Hematopoietic multipotent progenitor cell treated with erythropoietin and hydrocortisone succinate and interleukin-3 and kit ligand, for 4 days (in vitro differentiated cells): ENCODE measurements around the gene KRT79.

Experiments
- DNase-seq: peaks from one replicate; pipeline ENCODE4 v3.0.0-alpha.2; 2015

KRT79 gene

DNA sequence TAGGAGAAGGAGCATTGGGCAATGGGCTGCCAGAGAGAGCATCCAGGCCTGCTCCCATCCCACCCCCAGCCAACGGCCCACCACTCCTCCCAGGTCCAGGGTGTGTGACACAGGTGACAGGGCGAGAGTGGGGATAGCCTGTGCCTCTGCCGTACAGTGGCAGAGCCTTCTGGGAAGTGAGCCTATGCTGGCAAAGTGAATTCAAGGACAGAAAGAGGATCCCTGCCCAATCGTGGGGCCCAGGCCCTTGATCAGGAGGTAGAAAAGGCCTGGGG, 553 bp upstream of the KRT79 start:
- DNase-seq = no peak

DNA sequence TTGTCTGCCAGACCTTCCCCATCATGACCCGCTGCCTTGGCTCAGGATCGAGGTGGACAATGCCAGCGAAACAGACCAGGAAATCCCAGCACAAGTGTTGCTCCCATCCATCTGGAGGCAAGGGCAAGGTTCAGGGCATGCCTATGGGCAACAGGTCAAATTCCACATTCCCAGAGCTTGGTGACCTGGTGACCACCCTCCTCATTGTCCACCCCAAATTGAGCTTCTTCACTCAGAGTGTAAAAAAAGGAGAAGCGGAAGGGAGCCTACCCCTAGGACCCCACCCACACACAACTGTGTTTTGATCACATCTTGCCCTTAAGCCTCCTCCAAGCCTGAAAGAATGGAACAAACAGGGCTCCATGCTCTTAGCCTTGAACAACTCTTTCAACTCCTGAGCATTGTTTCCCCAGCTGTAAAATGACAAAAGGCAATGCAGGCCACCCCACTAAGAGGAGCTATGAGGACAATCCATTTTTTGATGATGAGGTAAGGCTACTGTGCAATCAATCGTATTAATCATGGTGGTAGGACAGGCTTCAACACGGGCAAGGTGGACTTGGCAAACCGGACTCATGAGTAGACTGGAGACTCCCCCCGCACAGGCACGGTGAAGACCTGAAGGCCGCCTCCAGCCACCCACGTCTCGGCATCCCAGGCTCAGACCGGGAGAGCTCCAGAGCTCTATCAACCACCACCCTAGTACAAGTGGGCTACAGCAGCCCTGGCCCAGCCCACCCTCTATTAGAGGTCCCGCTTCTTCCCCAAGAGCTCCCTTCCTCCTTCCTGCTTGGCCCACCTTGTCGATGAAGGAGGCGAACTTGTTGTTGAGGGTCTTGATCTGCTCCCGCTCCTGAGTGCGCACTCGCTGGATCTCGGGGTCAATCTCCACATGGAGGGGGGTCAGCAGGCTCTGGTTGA, 866 bp downstream of the KRT79 start:
- no peak for DNase-seq

DNA sequence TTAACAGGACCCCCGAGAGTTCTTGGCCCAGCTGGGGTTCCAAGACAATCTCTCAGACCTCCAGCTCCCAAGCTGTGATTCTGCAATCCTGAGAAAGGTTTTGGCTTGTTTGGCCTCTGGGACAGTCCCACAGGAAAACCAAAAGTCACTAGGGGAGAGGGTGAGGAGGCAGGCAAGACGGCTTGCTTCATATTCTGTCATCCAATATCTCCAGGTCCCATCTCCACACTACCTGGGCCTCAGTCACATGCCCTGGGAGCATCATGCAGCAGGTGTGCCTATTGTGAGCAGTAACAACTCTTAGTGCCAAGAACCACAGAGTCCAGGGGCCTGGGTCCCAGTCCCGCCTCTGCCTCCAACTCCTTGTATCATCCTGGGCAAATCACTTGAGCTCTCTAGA, 1.7 kb downstream of the KRT79 start:
- DNase-seq = no peak

DNA sequence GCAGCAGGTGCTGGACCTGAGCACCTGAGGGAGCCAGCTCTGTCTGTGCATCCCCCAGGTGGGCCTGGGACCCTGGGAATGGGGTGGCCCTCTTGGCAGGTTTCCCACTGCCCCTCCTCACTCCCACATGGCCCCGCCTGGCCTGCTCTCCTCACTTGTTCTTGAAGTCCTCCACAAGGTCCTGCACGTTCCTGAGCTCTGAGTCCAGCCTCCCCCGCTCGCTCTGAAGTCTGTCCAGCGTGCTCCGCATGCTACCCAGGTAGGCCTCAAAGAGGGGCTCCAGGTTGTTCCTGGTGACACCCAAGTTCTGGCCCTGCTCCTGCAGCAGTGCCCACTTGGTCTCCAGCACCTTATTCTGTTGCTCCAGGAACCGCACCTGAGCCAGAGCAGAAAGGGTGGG, 2.9 kb downstream of the KRT79 start:
- no peak for DNase-seq

DNA sequence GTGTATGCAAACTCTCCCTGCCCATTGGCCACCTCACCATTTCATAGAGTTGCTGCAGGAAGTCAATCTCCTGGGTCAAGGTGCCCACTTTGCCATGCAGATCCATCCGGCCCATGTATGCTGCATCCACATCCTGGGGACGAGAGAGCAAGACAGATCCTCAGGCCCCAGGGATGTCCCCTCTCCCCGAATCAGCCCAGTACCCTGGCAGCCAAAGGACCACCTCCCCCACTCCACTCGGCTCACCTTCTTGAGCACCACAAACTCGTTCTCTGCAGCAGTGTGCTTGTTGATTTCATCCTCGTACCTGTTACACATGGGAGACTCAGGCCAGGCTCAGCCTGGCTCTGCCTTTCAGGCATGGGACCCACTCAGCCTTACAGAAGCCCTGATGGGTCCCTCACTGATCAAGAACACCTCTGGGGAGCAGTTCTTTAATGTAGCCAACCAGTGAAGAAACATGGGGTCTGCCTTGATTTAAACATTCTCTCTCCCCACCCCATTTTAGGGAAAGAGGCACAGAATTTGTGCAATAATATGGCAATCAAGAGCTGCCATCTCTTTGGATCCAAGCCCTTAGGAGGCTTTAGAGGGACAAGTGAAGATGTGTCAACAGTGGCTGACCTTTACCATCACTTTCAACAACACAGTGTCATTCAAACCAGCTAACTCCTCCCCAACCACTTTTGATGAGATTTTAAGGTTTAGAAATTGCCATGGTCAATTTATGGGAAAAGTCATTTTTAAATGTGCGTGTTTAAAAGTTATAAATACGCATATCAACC, 3.9 kb downstream of the KRT79 start:
- DNase-seq = no peak

DNA sequence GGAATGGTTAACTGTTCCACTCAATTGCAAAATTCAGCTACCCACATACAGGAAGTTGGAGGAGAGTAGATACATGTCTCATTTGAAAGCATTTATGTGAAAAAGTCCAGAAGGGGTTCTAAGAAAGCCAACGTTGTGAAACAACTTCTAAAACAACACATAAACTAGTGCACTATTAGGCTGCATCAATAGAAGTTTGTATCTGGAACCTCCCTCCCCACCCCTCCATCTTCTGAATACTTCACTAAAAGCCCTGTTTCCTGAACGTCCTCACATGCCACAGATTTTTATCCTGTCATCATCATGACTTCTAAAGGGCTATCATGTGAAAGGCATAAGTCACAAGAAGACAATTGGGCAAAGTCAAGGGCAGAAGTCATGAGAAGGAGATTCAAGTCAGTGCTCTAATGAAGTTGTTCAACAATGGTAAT, 5.5 kb downstream of the KRT79 start:
- DNase-seq = peak; percentile 27

DNA sequence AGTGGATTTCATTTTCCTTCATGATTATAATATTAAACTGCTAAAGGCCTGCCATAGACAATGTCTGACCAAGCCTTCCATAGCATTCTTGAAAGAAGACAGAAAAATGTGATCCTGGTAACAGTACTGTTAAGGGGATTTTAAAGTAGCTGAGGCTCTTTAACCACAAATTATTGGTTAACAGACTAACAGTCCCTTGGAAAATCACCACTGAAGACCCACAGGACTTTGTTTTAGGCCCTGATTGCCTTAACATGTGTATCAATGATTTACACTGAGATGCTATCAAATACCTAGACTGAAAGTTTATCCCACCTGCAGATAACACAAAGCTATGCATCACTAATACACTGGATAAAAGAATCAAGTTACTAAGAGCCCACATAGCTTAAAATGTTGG, 6.0 kb downstream of the KRT79 start:
- no peak for DNase-seq

DNA sequence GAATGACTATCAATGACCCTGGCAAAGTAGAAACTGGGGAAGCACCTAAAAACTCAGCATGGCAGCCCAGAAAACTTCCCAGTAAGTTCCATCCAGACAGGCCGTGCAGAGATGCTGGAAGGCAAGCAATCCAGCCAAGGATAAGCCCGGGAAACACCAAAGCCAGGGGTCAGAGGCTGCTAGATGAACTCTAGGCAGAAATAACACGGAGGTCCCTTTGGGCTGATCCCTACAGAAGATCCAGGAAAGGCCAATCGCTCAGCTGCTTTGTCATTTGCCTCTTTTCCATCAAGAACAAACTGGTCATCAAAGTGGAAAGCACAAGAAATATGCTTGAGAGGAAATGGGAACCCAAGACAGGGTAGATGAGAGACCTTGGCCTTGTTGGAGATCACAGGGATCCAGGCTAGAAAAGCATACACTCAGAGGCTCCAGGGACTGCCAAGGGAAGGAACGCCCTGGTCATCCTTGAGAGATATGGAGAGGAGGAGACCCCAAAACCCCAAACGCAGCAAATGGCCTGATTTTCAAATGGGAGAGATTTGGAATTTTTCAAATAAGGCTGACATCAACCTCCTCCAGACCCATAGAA, 6.5 kb downstream of the KRT79 start:
- DNase-seq = no peak

DNA sequence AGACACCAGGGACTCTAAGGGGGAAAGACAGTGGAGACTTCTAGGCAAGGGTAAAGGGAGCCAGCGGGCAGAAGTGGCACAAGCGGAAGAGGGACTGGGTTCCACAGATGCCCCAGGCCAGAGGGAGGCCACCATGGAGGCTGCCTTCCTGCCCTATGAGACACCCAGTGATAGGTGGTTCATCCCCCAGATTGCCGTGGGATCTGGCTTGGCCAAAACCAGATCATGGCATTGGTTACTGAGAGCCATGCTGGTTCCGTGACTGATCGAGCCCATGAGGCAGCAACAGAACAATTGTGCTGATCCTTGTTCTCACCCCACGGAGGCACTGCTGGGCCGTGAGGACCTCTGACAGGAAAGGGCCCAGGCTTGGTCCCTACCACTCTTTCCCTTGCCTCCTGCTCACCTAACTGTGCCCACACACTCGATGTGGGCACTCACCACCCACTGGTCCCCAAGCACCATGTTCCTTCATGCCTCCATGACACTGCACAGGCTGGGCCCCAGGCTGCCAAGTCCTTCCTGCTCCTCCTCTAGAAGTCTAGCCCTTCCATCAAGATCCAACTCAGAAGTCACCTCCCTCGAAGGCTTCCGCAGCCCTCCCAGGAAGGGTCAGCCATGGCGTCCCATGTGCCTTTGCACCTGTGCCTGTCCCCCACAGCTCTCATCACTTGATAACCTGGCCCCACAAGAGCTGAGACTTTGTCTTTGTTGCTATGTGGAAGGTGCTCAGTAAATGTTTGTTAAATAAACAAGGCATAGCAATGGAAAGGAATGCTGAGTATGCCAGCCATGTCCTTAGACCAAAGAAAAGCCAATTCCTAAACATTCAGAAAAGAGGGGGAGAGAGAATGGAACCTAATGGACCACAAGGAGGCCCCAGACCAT, 7.3 kb downstream of the KRT79 start:
- DNase-seq = no peak

DNA sequence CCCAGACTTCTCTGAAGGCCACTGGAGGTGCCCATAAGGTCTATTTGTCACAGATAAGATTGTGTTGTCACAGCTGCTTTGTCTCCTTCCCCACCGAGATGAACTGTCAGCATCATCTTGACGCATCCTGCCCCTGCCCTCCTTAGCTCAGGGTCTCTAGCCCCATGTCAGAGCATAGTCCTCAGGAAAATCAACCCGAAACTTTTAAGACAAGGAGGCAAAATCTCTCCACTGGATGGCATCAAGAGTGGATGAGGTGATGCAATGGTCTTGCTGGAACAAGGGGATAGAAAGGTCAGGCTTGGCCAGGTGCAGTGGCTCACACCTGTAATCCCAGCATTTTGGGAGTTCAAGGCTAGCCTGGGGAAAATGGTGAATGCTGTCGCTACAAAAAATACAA, 8.2 kb downstream of the KRT79 start:
- no peak for DNase-seq

DNA sequence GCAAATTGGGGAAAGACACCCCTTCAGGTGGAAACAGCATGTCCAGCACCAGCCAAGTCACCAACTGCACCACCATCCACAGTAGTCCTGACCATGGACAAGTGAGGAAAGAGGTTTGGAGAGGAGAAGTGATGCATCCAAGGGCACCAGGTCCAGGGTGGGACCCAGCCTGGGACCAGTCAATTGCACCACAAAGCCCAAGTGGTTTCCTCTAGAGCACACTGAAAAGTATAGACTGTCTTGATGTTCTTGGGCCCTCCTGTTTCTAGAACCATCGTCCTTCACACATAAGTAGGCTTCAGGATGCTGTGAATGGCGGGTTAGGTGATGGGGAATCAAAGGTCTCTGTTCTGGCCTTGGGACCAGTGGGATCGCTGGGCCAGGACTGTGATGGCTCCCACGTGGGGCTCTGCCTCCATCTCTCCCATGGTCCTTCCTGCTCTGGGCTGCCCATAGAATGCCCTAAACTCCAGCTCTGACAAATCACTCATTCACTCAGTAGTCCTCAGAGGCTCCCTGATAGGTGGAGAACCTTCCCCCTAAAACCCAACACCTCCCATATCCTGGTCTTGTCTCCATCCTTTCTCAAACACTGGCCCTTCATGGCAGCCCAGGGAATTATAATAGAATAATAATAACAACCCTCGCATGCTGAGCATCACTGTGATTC, 9.2 kb downstream of the KRT79 start:
- DNase-seq = no peak

DNA sequence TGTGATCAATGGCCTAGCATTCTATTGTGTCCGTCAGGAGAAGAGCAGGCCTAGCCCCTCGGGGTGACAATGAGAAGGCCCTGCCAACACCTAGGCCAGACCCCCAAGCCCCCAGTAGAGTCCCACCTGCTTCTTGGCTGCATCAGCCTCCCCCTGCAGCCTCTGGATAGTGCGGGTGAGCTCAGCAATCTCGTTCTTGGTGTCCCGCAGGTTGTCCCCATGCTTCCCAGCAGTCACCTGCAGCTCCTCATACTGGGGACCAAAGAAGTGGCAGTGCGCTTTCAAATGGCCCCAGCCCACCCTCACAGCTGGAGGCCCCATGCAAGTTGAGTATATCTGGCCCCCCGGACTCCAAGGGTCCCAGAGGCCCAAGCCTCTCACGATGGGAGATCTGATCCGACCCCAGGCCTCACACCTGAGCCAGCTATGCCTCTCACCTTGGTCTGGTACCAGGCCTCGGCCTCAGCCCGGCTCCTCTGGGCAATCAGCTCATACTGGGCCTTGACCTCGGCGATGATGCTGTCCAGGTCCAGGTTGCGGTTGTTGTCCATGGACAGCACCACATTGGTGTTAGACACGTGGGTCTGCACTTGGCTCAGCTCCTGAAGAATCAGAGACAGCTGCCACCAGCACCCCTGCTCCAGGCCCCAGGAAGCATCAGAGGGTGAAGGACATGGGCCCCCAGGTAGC, 10.2 kb downstream of the KRT79 start:
- no peak for DNase-seq

DNA sequence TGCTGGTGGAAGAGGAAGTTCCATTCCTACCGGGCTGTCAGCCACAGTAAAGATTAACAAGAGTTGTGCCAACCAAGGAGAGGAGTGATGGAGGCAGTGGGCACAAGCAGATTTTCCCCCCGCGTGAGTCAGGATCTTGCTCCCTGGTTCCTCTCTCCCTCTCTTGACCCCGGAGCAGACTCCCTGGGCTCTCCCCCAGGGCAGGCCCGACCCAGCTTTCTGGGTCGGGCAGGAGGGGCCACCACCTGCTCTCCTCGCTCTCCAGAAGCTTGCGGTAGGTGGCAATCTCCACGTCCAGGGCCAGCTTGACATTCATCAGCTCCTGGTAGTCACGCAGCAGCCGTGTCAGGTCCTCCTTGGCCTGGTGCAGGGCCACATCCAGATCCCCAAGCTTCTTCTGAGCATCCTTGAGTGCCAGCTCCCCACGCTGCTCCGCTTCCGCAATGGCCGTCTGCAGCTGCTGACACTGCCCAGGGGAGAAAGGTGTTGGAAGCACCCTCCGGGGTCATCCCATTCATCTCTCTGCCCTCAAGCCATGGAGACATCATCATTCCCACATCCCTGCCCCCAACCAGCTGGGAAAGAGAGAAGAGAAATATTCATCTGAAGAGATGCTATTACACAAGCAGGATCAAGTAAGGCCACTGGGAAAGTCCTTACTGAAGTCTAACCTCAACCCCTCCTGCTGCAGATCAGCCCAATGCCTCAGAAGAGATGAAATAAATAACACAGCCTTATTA, 11.2 kb downstream of the KRT79 start:
- DNase-seq = no peak

DNA sequence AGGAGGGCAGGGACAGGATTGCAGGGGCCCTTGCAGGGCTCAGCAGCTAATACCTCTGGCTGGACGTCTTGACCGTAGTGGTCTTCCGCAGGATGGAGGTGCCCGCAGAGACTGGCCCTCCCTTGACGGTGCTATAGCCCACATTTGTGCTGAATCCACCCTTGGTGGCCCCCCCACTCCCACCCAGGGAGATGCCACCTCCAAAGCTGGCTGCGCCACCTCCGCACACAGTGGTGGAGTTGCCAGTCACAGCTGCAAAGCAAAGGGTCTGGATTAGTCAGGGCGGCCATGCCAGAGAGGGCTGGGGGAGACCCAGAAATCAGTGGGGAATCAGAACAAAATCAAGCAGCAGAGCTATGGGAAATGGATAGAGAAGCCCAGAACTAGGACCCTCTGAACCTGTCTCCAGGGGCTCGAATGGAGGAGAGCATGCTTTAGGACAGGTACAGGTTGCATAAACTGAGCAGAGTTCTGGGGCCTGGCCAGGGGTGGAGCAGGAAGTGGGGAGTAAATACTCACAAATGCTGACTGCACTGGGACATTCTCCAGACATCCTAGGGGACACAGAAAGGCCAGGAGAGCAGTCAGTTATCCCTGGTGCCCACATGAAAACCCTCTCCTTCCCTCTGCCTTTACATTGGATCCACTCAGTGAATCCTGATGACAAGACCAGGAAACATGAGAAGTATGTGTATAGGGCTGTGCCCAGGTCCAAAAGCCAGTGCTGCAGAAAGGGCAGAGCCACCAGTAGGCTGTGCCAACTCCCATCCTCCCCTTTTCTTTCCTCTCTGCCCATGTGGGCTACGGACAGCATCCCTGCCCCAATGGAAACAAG, 12.1 kb downstream of the KRT79 start:
- DNase-seq = no peak

DNA sequence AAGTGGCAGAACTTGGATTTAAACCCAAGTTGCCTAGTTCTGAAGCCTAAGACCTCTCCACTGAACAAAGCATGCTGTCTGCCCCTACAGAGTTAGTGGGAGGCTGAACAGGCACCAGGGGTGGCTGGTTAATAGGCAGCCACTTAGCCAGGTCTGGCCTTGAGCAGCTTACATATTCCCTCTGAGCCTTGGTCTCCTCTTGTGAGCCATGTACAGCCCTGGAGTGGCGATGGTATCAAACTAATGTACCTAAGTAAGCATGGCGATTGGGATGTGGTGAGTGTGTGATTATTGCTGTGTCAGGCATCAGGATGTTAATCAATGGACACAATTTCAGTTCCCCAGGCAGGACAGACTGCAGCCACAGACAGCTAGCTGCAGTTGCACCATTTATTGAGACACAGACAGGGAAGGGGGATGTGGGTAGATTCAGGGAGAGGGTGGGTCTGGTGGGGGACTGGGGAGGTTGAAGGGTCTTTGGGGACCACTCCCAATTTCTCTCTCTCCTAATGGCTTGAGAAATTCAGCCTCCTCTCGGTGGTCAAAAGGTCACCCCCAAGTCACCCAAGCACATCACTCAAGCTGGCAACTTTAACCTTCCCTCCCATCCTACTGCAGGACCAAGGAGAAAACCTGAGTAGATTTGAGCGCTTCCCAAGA, 12.9 kb downstream of the KRT79 start:
- no peak for DNase-seq

DNA sequence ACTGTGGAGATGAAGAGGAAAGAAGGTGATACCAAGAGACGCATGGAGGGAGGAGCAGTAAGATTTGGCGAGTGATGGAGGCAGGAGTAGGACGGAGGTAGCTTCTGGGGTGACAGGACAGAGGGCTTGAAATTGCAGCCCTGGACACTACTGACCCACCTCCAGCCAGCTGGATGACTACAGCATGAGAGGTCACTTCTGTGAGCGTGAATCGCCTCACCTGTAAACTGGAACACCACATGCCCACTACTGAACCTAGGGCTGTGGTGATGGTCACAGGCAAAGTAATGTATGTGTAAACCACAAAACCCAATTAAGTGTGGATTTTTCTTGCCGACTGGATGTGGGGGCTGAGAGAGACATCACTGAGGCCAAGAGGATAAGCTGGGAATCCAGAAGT, 13.6 kb downstream of the KRT79 start:
- no peak for DNase-seq

DNA sequence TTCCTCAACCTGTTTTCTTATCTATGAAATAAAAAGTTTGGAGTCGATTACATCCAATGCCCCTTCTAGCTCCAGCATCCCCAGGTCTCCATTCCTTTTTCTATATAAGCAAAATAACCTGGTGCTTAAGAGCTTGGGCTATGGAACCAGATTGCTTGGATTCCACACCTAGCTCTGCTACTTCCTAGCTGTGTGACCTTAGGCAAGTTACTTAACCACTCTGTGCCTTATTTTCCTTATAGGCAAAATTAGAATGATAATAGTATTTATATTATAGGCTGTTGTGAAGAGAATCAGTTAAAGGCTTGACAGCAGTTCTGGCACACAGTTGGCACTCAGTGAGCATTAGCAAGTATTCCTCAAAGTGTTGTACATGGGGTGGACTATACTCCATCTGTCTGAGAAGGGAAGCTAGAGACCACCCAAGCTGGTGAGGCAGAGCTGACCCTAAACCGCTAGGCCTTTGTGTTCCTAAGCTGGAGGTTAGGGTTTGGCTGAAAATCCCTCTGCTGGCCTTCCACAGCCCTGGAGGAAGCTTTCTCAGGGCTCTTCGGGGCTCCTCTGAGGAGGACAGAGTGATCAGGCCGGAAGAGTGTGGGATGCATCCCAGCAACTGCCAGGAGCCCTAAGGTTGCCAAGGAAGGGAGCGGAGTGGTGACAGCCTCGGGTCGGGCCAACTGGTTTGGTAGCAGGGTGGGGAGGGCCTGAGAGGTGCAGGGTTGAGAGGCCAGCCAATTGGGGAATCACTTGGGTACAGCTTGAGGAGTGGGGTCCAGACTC, 14.2 kb downstream of the KRT79 start:
- no peak for DNase-seq

DNA sequence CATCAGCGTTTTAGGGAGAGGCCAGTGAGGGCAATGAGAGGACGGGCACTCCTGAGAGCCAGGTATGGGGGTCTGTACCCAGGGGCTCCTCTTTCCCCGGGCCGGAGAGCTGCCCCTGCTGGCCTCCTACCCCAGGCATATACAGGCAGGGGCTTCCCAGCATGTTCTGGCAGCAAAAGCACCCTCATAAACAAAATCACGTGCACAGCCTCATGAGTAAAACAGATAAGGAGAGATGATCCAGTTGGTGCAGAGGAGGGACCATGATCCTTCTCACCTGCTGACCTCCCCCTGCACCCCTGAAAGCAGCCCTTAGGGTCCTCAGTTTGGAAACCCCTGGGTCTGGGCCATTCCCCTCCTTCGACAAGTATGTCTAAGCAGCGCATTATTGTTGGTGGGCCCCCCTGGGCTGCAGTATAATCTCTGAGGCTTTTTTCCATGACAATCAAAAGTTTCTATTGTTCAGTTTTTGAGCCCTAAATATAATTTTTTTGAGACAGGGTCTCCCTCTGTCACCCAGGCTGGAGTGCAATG, 15.2 kb downstream of the KRT79 start:
- no peak for DNase-seq
